SK-N-DZ (cell line): ENCODE measurements around the gene SP5. TPM values are rescaled to one million over a fixed set of nuclear protein-coding genes. Genes with fewer than 3 reads are reported as not detected.
A peak's percentile ranks its signal among the peaks of the same experiment; 100 is the strongest.
"Not testable (repeated sequence)": the region's sequence is repeated elsewhere in the genome, so short reads cannot be mapped to it uniquely, and the experiment has no call there.

Experiments used
- DNase-seq: peaks from one replicate; pipeline ENCODE4 v3.0.0-alpha.2; 2015; ENCODE audit warnings: low spot score
- polyA plus RNA-seq, 2 experiments: library from polyadenylated mRNA; depleted of rRNA; stranded (reverse); fragments of >200 nt; gene quantifications; 2 replicates each; pipeline ENCODE4 v1.2.3, GENCODE V29; 2014

The SP5 gene
- not detected in 2 replicates for polyA plus RNA-seq (2014; cell fraction: cytosol; rRNA removed)
- not detected in 2 replicates for polyA plus RNA-seq (2014; cell fraction: nucleus; rRNA removed)

GRCh38 chr2:170715062-170715931 lies at the start of gene SP5:
Gene SP5 (plus strand): TSS chr2:170715337. CDS start chr2:170715513, 176 bp downstream.
- DNase-seq: peak; percentile 3

GRCh38 chr2:170665743-170666142 lies 49.4 kb upstream of the SP5 start:
- DNase-seq: no peak

GRCh38 chr2:170669909-170670308 lies 45.2 kb upstream of the SP5 start:
- DNase-seq: no peak

- DNase-seq: no peak
Observed at GRCh38 chr2:170670651-170671050, 44.5 kb upstream of the SP5 start.

- DNase-seq: no peak
Observed at GRCh38 chr2:170671079-170671478, 44.1 kb upstream of the SP5 start.

GRCh38 chr2:170674282-170674681 lies 40.9 kb upstream of the SP5 start:
- not testable (repeated sequence) for DNase-seq

GRCh38 chr2:170675701-170676100 lies 39.4 kb upstream of the SP5 start:
- DNase-seq: no peak

- DNase-seq: no peak
Observed at GRCh38 chr2:170679607-170680079, 35.5 kb upstream of the SP5 start.

GRCh38 chr2:170680172-170680941 lies 34.8 kb upstream of the SP5 start:
- DNase-seq: no peak

- DNase-seq: no peak
Observed at GRCh38 chr2:170681311-170681710, 33.8 kb upstream of the SP5 start.

GRCh38 chr2:170685591-170685990 lies 29.5 kb upstream of the SP5 start:
- DNase-seq: no peak

- no peak for DNase-seq
Observed at GRCh38 chr2:170689481-170689880, 25.7 kb upstream of the SP5 start.

GRCh38 chr2:170690640-170691039 lies 24.5 kb upstream of the SP5 start:
- DNase-seq: no peak

- DNase-seq: no peak
Observed at GRCh38 chr2:170694316-170694715, 20.8 kb upstream of the SP5 start.

- DNase-seq: no peak
Observed at GRCh38 chr2:170695521-170696410, 19.4 kb upstream of the SP5 start.

- DNase-seq: no peak
Observed at GRCh38 chr2:170696948-170697347, 18.2 kb upstream of the SP5 start.

GRCh38 chr2:170701011-170701410 lies 14.1 kb upstream of the SP5 start:
- no peak for DNase-seq

- DNase-seq: no peak
Observed at GRCh38 chr2:170703776-170704476, 11.2 kb upstream of the SP5 start.

GRCh38 chr2:170707821-170708795 lies 7.0 kb upstream of the SP5 start:
- no peak for DNase-seq

- no peak for DNase-seq
Observed at GRCh38 chr2:170710609-170710979, 4.5 kb upstream of the SP5 start.
